ENCODE data around the gene ZC3H8. TPM values are rescaled to one million over a fixed set of nuclear protein-coding genes. Genes with fewer than 3 reads are reported as not detected.

ZC3H8 gene
- total RNA-seq, 1 donor from 2014 or later: 13.1 TPM

- no peaks in the 10 kb centered on the region for H3K36me3 Mint-ChIP-seq (ENCODE audit: unreplicated experiment)
- no peak overlapping the region for H3K4me3 Mint-ChIP-seq (ENCODE audit: unreplicated experiment)
These were observed 22.9 kb upstream of the ZC3H8 start for GRCh38 chr2:112277596-112278220.

DNA sequence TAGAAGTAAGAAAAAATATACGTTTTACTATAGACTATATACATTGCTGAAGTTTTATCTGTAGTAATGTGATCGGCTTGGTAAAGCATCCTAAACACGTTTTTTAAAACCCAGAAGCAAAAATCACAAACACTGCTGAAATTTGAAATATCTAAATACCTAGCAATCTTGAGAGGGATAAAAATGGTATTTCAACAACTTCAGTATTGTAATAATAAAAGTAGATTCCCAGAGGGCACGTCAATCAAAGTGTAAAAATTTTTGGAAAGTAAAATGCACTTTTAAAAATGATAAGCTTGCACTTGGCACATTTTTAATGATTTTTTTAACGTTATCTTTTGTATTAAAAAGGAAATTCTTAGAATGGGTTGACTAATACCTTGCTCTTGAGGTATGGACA, 22.1 kb upstream of the ZC3H8 start:
- H3K9me3 Mint-ChIP-seq (ENCODE audit: unreplicated experiment): no peaks in the 10 kb centered on the region
- DNase-seq: no peak
- peaks cover 12% of the 10 kb centered on the region for H3K4me1 Mint-ChIP-seq (ENCODE audit: low read depth, unreplicated experiment)
- TF ChIP-seq, protein P1, sequence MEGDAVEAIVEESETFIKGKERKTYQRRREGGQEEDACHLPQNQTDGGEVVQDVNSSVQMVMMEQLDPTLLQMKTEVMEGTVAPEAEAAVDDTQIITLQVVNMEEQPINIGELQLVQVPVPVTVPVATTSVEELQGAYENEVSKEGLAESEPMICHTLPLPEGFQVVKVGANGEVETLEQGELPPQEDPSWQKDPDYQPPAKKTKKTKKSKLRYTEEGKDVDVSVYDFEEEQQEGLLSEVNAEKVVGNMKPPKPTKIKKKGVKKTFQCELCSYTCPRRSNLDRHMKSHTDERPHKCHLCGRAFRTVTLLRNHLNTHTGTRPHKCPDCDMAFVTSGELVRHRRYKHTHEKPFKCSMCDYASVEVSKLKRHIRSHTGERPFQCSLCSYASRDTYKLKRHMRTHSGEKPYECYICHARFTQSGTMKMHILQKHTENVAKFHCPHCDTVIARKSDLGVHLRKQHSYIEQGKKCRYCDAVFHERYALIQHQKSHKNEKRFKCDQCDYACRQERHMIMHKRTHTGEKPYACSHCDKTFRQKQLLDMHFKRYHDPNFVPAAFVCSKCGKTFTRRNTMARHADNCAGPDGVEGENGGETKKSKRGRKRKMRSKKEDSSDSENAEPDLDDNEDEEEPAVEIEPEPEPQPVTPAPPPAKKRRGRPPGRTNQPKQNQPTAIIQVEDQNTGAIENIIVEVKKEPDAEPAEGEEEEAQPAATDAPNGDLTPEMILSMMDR (IDR thresholded peaks at IDR 0.05; ENCODE audit: partially characterized antibody, unreplicated experiment): no peak
- H3K4me3 Mint-ChIP-seq (ENCODE audit: unreplicated experiment): no peak overlapping the region
- H3K36me3 Mint-ChIP-seq (ENCODE audit: unreplicated experiment): no peaks in the 10 kb centered on the region
- H3K27me3 Mint-ChIP-seq (ENCODE audit: unreplicated experiment): no peaks in the 10 kb centered on the region
- H3K27ac Mint-ChIP-seq (ENCODE audit: unreplicated experiment): no peak overlapping the region

More at GRCh38 chr2:112277596-112278220, 22.9 kb upstream of the ZC3H8 start:
- no peak for DNase-seq
- TF ChIP-seq, protein P1 (IDR thresholded peaks at IDR 0.05; ENCODE audit: partially characterized antibody, unreplicated experiment): no peak
- Mint-ChIP-seq H3K9me3 (ENCODE audit: unreplicated experiment) (no peaks in the 10 kb centered on the region), H3K4me1 (ENCODE audit: low read depth, unreplicated experiment) (peaks cover 12% of the 10 kb centered on the region), H3K27ac (ENCODE audit: unreplicated experiment) (no peak overlapping the region), H3K27me3 (ENCODE audit: unreplicated experiment) (no peaks in the 10 kb centered on the region)

GRCh38 chr2:112275887-112276773, 21.3 kb upstream of the ZC3H8 start:
- peaks cover 8% of the 10 kb centered on the region for H3K4me1 Mint-ChIP-seq (ENCODE audit: low read depth, unreplicated experiment)
- DNase-seq: peak; percentile 76
- no peaks in the 10 kb centered on the region for H3K36me3 Mint-ChIP-seq (ENCODE audit: unreplicated experiment)
- H3K27me3 Mint-ChIP-seq (ENCODE audit: unreplicated experiment): no peaks in the 10 kb centered on the region
- H3K27ac Mint-ChIP-seq (ENCODE audit: unreplicated experiment): peak overlapping the region; percentile 93
- H3K4me3 Mint-ChIP-seq (ENCODE audit: unreplicated experiment): peak overlapping the region; percentile 85
- TF ChIP-seq, protein P1 (IDR thresholded peaks at IDR 0.05; ENCODE audit: partially characterized antibody, unreplicated experiment): no peak
- no peaks in the 10 kb centered on the region for H3K9me3 Mint-ChIP-seq (ENCODE audit: unreplicated experiment)

DNA sequence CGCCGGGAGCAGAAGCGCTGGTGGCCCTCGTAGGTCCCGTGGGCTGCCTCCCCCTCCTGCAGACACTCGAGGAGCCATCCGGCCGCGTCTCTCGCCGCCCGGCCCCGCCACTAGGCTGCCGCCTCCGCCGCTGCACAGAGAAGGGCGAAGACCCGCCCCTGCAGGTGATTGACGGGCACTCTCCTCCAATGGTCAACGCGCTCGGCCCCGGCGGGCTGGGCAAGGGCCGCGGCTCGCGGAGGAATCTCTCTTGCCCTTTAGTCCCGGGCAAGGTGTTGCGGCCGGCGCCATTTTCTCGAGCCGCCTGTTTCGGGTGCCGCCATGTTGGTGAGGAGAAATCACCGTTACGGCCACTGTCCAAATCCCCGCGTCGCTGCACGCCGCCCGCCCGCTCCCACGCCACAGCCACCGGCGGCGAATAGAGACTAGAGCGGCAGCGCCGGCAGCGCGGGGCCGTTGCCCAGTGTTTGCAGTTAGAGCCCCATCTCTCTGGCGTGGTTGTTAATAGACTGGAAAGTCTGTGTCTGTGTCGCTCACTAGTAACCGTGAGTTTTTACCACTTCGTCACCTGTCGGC, 20.6 kb upstream of the ZC3H8 start, which contains the start of gene ZC3H6:
ZC3H6 (plus strand) TSS at position 287 of the 576 bp plus-strand sequence. CDS start 398 bp downstream, outside the sequence.
- TF ChIP-seq, protein P1 (IDR thresholded peaks at IDR 0.05; ENCODE audit: partially characterized antibody, unreplicated experiment): peak; percentile 11
- H3K27ac Mint-ChIP-seq (ENCODE audit: unreplicated experiment): peak within 1 kb of the TSS; percentile 93
- H3K9me3 Mint-ChIP-seq (ENCODE audit: unreplicated experiment): no peaks in the 10 kb centered on the region
- DNase-seq: peak; percentile 100
- H3K4me1 Mint-ChIP-seq (ENCODE audit: low read depth, unreplicated experiment): peaks cover 2% of the 10 kb centered on the region
- H3K4me3 Mint-ChIP-seq (ENCODE audit: unreplicated experiment): peak within 1 kb of the TSS; percentile 85
- H3K36me3 Mint-ChIP-seq (ENCODE audit: unreplicated experiment): no peaks in the 10 kb centered on the region
- no peaks in the 10 kb centered on the region for H3K27me3 Mint-ChIP-seq (ENCODE audit: unreplicated experiment)

All from glutamatergic neuron (in vitro differentiated cells).